NCI-H2029 (cell line): ENCODE results near the gene LIPM.

ENCODE experiments used
- DNase-seq: peaks from one replicate; lab custom pipeline; 2025; lab: John Stamatoyannopoulos, UW

The LIPM gene

DNA sequence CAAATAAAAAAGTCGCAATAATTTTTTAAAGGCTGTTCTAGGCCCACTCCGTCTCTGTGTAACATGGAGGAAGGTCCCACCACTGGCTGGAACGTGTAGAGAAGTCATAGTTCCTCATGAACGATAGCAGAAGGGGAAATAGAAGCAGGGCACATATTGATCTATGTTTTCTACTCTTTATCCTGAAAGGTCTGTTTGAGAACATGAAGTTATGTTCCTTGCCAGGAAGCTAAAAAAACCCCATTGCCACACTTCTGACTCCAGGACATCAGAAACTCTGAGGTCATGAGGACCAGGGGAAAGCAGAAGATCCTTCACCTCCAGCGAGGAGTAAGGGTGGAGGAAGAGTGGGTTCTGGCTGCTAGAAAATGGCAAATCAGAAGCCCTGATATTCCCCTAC is 38.4 kb downstream of the LIPM start:
- DNase-seq, result no peak

DNA sequence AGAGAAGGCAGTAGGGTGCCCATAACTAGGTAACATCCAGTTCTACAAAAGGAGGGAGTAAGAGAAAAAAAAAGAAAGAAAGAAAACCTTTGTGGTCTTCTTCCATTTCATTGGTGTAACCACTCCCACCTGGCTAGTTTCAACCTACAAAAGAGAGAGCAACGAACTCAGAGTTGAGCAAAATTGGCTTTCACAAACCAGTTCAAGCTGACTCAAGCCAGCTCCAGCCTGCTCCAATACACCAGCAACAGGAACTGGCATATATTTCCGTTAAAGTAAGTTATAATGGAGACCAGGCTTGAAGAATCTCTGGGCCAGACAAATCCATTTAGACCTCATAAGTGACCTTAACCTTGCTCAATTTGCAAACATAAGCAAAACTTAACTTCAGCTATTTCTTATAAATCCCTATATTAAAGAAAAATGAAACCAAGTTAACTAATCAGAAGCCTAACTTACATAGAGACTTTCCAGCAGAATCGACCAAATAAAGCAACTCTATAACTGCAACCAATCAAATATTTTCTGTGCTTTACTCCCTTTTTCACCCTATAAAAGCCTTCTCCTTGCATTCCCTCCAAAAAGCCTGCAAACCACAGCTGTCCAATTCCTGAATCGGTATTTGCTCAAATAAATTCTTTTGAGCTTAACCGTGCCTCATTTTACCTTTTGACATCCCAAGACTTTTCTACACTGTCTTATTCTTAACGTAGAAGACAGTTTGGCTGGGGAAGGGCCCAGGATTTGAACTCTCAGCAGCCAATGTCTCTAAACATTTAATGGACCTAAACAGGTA is 39.0 kb downstream of the LIPM start:
- no peak for DNase-seq

DNA sequence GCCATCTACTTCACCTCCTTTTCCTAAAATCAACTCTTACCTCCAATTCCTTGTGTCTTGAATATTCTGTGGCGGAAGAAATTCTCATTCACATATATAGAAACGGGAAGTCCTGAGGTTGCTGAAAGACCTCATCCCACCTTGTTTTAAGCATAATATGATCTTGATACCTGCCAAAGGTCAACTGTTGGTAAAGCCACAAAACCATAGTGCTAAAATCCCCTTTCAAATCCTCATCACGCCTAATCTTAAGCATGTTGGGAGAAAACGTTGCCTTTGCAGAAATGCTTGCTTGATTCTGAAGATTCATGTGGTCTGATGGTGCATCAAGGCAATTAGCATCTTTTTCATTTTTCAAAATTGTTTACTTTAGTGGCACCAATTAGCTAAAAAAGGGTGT is 40.6 kb downstream of the LIPM start:
- DNase-seq, result no peak

DNA sequence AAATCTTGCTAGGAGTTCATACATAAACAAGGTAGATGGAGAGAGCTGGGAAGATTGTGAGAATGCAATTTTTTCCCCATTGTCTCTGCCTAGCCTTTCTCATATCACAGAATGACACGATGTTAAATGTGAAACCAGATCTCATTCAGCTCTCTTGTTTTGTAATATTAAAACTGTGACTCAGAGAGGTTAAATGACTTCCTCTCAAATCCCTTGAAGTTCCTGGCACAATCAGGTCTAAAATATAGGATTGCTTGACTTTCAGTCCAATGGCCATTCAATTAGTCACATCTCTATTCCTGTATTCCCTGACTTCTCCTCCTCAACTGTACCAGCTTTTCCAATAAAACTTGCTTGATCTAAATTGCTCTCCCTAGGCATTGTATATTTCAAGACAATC is 46.0 kb downstream of the LIPM start:
- DNase-seq, result no peak

DNA sequence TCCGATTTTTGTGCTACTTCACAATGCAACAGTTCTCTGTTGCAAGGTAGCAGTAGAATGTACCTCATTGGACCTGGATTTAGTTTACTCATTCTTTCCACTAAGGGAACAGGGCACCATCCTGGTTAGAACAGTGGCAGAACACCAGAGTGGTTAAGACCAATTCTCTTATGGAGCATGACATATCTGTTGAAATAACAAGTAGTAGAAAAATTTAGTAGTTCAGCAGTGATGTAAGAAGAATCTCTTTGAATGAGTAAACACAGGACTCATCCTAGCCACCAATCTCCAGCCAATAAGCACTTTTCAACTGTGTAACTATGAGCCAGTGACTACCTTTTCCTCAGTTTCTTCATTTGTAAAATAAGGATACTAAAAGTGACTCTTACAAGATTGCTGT is 46.7 kb downstream of the LIPM start:
- no peak for DNase-seq

DNA sequence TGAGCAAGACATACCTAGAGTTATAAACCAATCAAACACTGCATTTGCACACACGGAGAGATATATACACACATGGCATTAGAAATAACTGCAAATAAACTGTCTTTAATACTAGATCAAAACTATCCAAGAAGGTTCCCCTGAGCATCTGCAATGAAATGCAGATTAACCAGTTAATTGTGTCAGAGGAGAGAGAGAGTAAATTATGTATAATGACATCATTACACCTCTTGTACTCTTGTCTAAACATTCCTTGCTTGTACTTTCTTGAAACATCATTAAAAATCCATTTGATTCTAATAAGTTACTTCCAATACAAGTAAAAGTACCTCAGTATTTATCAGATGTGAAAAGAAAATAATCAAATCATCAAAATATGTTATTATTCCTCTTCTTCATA is 48.2 kb downstream of the LIPM start:
- DNase-seq, result no peak

DNA sequence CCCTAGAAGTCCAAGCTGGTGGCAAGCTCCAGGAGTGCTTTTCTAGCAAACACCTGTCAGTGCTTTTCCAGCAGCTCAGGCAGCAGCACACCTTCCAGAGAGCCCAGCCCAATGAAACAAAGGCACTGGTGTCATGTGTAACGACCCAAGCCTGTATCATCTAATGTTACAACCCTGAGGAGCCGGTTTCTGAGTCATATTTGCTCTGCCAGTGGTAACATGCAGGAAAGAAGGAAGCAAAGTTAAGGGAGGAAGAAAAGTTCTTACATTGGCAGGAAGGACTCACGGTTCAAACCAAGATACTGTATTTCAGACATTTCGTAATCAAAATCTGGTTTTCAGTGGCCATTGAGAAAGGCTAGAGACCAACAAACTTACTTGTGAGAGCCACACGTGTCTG is 49.2 kb downstream of the LIPM start, which contains the start of gene ANKRD22:
Gene ANKRD22 (minus strand): TSS at position 139 of the 400 bp plus-strand sequence. CDS start 237 bp downstream, outside the sequence.
- peak; percentile 49 for DNase-seq

DNA sequence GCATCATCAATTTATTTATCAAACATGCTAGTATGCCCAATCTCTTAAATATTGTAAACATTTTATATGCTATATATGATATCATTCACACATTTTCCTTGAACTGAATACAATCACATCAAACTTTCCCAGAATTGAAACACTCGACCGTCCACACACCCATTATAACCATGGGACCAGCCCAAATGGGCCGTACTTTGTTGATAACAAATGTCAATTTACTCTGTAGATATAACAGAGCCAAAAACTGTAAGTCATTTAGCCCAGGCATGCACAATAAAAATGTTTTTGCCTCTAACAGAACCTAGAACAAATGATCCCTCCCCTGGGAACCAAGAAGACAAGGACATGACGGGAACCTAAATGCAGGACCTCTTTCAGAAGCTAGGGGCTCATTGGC is 49.8 kb downstream of the LIPM start:
- DNase-seq, result no peak

DNA sequence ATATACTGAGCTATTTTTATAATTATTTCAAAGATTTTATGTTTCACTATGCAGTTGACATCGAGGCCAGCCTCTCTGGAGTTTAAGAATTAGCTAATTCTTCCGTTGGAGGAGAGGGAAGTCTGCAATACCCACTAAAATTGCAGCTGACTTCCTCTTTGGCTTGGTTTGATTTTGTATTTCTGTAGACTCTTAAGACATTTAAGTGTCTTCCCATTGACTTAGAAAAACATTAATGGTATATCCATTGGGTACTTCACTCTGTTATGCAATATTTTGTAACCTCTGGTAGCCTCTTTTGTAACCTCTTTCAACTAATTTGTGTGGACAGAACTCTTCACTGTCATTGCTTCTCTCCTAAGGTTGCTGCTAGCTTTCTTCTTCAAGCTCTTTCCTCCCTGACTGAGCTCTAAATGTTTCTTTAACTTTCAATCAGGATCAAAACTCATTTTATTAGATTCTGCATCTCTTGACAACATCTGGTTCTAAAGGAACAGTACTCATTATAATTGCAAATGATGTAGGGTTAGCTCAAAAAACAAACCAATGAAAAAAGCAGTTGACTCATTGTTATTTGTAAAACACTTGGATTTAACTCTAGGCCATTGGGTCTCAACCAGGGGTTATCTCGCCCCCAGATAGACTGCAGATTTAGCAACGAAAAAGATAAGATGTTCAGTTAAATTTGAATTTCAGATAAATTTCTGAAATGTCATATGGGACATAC is 50.8 kb downstream of the LIPM start:
- DNase-seq, result no peak

DNA sequence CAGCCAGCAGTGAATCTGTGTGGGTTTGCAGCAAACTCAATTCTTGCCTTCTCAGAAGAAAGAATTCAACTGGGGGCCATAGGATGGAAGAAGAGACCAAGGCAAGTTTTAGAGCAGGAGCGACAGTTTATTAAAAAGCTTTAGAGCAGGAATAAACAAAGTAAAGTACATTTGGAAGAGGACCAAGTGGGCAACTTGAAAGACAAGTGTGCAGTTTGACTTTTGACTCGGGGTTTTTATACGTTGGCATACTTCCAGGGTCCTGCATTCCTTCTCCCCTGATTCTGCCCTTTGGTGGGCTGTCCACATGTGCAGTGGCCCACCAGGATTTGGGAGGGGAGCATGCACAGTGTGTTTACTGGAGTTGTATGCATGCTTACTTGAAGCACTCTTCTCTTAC is 52.2 kb downstream of the LIPM start:
- no peak for DNase-seq

DNA sequence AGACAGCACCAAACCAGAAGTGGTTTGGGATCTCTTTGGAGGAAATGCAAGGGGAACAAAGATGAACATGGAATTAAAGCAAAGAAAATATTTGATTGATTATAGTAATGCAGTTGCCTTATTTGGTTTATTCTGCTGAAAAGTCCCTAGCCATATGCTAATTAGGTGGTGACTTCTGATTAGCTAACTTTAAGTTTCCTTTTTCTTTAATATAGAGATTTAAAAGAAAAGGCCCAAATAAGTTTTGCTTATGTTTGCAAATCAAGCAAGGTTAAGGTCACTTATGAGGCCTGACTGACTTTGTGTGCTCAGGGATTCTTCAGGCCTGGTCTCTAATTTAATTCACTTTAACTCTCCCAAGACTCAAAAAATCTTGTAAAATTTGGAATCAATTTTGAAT is 55.3 kb downstream of the LIPM start:
- DNase-seq, result no peak

DNA sequence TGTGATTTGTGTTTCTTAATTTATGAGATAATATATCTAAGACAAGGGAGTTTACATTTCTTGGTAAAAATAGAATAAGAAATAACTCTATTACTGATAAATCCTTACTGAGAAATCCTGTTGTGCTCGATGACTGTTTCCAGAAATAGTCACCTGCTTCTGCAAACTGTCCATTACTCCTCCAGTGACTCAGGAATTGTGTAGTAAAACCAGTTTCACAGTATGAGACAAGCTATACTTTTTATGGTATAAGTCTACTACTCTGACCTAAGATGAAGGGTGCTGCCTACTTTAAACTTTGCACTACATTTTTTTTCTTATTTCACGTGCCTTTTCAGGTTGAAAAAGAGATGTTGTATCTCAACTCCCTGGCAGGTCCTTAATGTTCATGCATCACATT is 56.0 kb downstream of the LIPM start:
- no peak for DNase-seq

DNA sequence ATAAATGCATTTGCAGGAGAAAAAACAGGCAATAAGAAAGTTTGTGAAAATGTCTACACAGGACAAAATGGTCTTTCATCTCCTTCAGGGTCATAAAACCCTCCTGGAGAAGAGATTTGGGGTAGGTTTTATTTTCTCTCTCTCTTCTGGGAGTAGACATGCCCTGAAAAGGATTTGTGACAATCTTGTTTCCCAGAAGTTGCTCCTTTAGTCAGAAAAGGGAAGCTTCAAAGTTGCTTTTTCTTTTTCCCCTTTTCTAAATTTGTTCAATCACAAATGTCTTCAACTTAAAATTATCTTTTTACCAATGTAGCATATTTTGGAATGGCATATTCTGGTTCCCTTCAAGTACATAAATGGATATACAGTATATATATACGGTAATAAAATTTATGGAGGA is 58.5 kb downstream of the LIPM start:
- DNase-seq, result no peak

DNA sequence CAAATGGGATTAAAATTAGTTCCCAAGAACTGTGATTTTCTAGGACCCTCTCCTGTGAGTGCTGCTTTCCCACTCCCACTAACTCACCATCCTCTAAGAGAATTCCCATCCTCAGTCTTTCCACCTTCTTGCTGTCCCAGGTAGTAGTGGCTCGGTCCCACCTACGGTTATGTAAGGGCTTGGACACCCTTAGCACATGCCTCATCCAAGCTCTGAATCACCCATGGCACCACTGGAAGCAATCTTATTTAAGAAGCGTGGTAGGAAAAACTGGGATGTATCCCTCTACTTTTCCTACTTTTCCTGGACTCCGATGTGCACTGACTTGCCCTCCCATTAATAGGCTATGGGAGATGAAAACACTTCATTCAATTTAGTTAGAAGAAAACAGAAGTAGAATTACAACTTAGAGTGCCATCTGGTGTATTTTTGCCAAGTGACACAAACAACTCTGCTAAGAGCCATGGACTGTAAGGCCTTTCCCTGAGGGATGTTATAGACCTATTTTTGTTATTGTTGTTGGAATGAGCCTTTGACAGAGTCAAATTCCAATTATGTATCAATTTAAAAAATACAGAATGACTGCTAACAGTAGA is 62.8 kb downstream of the LIPM start:
- no peak for DNase-seq

DNA sequence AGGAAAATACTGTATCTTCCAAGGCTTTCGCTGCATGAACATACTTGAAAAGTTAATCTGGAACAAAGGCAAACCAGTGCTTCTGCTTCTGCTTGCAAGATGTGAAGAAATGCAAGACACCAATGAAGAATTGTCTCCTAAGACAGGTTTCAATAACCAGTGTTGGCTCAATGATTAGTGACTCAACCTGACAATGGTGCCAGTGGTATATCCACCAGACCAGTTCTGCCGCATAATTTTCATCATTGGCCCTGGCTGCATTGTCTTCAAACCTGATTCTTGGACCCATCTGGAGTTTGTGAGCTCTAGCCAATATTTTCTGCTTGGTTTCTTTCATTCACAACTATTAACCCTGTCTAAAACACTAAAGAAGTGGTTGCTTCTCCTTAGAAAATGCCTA is 63.9 kb downstream of the LIPM start:
- DNase-seq, result no peak

DNA sequence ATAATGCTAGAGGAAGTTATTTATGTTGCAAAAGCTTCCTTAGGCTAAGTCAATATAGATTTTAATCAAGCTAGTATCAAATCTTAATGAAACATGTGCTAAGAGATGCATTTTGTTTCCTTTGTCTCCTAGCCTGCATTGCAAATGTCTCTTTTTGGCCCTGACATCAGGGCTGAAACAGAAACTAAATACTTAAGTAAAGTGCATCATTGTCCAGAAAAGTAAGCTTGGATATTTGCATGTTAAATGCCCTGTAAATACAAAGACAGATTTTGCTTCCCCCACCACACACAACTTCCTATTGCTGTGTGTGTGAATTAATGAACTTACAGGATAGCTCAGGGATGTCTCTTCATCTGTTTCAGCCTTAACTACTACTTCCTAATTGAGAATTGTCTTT is 67.6 kb downstream of the LIPM start:
- no peak for DNase-seq
